Measurements from ENCODE around the gene UPP1.

DNA sequence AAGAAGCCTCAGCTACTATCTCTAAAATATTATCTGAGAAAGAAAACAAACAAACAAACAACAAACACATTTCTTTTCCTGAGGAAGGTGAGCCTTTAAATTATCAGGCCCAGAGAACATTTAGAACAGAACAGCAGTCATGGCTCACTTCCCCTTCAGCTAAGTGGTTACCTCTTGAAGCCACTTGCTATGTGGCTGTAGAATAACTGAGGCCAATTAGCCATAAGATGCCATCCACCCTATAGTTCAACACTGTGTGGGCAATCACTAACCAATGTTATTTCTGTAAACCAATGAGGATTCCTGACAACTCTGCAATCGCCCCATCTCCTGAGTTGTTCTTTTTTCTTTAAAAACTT is 3.7 kb upstream of the UPP1 start:
- TF ChIP-seq POLR2AphosphoS5 (IDR thresholded peaks at IDR 0.05; ENCODE audit: low read depth, low read length) (no peak), TAF1 (IDR thresholded peaks at IDR 0.05; ENCODE audit: borderline replicate concordance, insufficient read depth, low read length) (no peak), SIN3A (IDR thresholded peaks at IDR 0.05; ENCODE audit: borderline replicate concordance, insufficient read depth, low read length) (no peak)
- TF ChIP-seq, protein P1, sequence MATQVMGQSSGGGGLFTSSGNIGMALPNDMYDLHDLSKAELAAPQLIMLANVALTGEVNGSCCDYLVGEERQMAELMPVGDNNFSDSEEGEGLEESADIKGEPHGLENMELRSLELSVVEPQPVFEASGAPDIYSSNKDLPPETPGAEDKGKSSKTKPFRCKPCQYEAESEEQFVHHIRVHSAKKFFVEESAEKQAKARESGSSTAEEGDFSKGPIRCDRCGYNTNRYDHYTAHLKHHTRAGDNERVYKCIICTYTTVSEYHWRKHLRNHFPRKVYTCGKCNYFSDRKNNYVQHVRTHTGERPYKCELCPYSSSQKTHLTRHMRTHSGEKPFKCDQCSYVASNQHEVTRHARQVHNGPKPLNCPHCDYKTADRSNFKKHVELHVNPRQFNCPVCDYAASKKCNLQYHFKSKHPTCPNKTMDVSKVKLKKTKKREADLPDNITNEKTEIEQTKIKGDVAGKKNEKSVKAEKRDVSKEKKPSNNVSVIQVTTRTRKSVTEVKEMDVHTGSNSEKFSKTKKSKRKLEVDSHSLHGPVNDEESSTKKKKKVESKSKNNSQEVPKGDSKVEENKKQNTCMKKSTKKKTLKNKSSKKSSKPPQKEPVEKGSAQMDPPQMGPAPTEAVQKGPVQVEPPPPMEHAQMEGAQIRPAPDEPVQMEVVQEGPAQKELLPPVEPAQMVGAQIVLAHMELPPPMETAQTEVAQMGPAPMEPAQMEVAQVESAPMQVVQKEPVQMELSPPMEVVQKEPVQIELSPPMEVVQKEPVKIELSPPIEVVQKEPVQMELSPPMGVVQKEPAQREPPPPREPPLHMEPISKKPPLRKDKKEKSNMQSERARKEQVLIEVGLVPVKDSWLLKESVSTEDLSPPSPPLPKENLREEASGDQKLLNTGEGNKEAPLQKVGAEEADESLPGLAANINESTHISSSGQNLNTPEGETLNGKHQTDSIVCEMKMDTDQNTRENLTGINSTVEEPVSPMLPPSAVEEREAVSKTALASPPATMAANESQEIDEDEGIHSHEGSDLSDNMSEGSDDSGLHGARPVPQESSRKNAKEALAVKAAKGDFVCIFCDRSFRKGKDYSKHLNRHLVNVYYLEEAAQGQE (IDR thresholded peaks at IDR 0.05; ENCODE audit: insufficient read depth in 1 of 2, low read depth in 2 of 2, low read length in 2 of 2), result no peak
